Measurements from ENCODE around the gene WWC2. TPM values are rescaled to one million over a fixed set of nuclear protein-coding genes. Genes with fewer than 3 reads are reported as not detected.

The WWC2 gene
- polyA plus RNA-seq, 3 donors = 51.7 to 54.7 (median 53.5) TPM

DNA sequence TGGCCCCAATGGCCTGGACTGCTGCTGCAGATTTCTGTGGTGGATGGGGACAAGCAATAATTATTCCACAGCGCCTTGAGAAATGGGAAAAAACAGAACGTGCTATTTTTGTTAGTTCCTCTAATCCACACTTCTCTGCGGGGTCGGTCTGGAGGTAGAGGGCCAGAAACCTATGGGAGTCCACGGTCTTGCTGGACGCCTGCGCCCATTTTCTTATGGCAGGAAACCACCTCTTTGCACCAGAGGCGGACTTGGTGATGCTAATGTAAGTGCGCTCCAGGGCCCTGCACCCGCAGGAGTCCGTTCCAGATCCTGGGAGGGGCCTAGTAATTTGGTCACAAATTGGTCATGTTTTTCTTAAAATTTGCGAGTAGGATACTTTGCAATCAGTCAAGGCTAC lies 249.1 kb downstream of the WWC2 start:
- DNase-seq (ENCODE audit: low read depth in 3 of 3, low spot score in 2 of 3) = no peak

DNA sequence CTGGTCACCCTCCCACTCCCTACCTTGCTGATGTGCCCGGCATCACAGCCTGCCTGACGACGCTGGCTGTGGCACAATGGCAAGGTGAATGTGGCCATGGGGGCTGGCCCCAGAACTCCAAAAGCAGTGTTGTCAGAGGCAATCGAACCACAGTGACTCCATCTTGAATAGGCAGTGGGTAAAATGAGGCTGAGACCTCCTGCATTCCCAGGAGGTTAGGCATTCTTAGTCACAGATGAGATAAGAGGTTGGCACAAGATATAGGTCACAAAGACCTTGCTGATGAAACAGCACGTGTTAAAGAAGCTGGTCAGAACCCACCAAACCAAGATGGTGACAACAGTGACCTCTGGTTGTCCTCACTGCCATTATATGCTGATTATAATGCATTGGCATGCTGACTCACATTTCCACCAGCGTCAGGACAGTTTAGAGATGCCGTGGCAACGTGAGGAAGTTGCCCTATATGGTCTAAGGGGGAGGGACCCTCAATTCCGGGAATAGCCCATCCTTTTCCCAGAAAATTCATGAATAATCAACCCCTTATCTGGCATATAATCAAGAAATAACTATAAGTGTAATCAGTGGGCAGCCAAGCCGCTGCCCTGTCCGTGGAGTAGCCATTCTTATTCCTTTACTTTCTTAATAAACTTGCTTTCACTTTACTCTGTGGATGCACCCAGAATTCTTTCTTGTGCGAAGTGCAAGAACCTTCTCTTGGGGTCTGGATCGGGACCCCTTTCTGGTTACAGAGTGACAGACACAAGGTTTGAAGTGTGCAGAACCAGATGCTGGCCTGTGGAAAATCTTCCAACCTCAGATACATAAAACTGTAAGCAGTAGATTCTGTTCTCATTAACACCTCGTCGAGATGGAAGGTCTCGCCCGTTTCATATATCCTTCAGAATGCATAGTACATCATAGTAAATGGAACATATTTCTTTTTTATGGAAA lies 249.9 kb downstream of the WWC2 start:
- no peak for DNase-seq (ENCODE audit: low read depth in 3 of 3, low spot score in 2 of 3)

DNA sequence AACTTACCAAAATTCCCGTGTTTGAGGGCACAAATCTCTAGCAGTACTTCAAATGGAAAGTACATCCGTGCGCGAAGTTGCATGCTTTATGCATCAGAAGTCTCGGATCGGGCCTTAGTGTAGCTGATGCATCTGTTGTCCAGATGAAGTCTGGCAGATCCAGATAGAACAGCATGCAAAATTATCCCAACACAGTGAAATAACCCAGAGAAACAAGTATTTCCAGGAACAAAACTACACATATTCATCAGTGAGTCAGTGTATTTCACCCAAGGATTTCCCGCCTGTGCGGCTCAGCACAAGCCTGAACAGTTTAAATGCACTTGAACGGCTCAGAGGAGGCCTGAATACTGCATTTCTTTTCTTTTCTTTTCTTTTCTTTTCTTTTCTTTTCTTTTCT lies 250.6 kb downstream of the WWC2 start:
- DNase-seq (ENCODE audit: low read depth in 3 of 3, low spot score in 2 of 3) = no peak

DNA sequence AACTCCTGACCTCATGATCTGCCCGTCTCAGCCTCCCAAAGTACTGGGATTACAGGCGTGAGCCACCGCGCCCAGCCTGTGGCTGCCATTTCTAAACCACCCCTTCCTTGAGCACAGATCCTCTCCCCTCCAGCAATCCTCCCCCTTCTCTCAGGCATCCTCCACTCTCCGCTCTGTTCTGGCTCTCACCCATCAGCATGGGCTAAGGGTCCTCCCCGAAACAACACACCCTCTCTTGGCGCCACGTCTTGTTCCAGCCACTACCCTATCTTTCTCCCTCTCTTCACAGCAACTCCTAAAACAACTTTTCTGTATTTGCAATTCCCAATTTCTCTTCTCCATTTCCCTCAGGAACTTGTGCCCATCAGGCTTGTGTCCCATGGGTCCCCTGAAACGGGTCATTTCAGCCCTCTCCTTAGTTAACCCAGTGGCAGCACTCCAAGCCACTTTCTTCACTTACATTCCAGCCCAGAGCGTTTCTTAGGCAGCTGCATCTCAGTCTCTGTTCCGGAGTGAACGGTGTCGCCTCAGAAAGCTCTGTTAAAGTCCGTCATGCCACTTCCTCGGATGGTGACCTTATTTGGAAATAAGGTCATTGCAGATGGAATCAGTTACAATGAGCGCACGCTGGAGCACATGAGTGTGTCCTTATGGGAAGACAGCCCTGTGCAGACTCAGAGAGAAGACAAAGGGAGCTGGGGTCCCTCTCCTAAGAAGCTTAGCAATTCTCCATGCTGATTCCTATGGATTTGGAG lies 251.4 kb downstream of the WWC2 start:
- DNase-seq (ENCODE audit: low read depth in 3 of 3, low spot score in 2 of 3) = no peak

DNA sequence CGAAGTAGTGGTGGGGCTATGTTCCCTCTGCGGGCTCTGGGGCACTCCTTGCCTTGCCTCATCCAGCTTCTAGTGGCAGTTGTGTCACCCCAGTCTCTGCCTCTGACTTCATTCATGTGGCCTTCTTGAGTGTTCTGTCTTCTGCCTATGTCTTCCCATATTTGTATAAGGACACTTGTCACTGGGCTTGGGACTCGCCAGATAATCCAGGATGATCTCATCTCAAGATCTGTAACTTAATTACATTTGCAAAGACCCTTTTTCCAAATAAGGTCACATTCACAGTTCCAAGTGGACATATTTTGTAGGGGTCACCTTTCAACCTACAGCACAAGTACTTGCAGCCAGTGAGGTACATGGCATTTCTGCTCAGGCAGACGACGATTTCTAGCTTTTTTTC lies 253.5 kb downstream of the WWC2 start:
- no peak for DNase-seq (ENCODE audit: low read depth in 3 of 3, low spot score in 2 of 3)

DNA sequence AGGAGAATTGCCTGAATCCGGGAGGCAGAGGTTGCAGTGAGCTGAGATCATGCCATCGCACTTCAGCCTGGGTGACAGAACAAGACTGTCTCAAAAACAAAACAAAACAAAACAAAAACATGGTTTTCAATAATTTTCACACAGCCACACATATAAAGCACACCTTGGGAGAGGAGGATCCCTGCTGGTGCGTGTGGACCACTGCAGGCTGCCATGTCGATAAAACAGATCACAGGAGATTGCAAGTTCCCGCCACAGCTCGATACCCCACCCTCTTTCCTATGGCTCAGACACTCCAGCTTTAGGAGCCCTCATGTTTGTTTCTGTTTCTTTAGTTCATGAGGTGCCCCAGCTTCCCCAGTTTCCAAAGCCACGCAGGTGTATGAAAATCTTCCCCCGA lies 254.5 kb downstream of the WWC2 start:
- no peak for DNase-seq (ENCODE audit: low read depth in 3 of 3, low spot score in 2 of 3)

DNA sequence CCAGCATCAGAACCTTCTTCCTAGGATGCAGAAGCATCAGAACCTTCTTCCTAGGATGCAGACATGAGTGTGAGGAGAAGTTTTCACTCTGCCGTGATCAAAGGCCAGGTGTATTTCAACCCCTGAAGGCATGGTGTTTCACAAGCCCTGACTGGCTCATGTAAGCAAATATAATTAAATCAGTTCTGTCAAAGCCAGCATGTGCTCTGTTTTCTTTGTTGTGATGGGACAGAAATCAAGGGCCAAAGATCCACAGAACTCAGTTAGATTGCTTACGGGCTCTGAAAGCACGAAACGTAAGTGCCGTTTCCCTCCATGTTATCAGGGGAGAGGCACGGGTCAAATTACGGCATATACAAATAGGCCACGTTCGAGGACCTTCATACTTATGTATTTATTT lies 255.2 kb downstream of the WWC2 start:
- no peak for DNase-seq (ENCODE audit: low read depth in 3 of 3, low spot score in 2 of 3)

DNA sequence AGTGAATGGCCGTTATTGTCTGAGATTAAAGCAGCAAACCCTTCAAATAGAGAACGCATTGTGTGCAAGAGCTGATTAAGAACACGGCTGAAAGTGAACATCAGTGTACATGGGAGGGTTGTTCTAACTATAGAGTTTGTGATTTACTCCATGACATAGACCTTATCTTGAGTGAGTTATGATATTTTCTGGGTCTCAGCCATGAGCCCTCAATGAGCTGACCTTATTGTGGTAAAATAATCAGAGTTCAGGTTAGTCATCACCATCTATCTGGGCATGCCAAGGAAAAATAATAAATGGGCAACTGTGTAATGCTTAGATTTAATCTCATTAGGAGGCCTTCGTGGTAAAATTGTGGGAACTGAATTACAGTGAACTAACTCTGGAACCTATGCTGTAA lies 256.3 kb downstream of the WWC2 start:
- no peak for DNase-seq (ENCODE audit: low read depth in 3 of 3, low spot score in 2 of 3)

DNA sequence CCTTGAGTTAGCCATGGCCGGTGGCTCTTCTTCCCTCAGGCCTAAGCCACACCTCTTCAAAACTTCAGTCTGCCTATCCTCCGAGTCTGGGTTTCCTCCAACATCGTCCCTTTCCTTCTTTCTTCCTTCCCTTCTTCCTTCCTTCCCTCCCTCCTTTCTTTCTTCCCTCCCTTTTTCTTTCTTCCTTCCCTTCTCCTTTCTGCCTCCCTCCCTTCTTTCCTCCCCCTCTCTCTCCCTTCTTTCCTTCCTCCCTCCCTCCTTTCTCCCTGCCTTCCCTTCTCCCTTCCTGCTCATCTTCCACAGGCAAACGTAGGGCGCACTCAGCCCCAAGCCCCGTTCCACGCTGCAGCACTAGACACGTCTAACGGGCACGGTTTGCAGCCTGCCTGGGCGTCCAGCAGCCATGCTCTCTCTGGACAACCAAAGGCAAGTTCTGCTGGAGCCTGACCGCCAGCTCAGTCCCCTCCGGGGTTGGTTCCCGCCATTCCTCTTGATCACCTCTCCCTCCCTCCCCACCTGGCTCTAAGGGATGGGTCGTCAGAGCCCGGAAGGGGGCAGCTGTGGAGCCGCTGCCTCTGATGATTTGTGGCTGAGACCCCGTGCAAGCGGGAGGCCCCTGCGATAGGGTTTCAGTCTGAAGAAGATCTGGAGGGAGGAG lies 257.2 kb downstream of the WWC2 start:
- DNase-seq (ENCODE audit: low read depth in 3 of 3, low spot score in 2 of 3) = no peak

DNA sequence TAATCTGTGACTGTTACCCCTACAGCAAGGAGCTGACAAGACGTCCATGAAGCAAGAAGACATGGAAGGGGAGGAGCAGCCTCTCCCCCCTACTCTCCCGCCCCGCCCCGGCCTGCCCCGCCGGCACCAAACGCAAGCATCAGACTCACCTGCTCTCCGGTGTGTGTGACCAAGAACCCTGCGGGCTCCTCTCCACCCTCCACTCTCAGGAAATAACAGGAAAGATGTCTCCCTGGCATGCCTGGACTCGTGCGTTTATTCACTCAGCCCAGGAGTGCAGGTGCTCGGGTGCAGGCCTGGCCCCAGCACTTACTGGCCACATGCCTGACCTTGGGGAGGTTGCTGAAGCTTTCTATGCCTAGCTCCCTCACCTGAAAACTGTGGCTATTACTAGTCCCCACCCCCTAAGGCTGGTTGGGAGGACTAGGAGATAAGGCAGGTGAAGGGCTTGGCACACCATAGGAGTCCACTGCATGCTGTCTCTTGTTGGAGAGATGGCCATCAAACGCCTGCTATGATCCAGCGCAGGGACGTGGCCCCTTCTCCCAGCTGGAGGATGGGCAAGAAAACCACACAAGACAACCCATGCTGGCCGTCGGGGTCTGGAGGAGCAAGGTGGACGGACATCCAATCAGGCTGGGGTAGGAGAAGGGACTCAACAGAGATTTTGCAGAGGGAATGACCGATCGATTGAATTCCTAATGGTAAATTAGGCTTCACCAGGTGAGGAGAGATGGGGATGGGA lies 258.0 kb downstream of the WWC2 start:
- no peak for DNase-seq (ENCODE audit: low read depth in 3 of 3, low spot score in 2 of 3)

DNA sequence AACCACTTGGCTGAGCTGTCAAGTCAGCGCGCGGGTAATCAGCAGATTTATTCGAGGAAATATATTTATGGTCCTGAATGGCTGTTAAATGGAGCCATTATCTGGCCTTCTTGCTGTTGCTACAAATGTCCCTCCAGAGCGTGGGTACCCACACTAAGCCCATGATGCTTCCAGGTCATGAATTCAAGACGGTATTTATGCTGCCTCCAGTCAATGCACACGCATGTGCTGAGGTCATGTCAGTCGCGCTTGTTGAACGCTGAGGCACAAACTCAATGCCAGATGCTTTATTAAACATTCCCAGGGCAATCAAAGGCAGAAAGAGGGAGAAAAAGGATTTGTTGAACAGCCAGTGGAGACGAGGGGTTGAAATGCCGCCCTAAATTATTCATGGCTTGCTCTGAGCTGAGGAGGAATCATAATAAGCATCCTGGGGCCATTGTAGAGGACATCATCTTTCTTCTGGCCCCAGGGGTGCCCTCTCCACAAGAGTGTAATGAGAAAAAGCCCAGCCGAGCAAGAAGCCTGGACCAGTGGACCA lies 259.2 kb downstream of the WWC2 start:
- DNase-seq (ENCODE audit: low read depth in 3 of 3, low spot score in 2 of 3) = no peak

DNA sequence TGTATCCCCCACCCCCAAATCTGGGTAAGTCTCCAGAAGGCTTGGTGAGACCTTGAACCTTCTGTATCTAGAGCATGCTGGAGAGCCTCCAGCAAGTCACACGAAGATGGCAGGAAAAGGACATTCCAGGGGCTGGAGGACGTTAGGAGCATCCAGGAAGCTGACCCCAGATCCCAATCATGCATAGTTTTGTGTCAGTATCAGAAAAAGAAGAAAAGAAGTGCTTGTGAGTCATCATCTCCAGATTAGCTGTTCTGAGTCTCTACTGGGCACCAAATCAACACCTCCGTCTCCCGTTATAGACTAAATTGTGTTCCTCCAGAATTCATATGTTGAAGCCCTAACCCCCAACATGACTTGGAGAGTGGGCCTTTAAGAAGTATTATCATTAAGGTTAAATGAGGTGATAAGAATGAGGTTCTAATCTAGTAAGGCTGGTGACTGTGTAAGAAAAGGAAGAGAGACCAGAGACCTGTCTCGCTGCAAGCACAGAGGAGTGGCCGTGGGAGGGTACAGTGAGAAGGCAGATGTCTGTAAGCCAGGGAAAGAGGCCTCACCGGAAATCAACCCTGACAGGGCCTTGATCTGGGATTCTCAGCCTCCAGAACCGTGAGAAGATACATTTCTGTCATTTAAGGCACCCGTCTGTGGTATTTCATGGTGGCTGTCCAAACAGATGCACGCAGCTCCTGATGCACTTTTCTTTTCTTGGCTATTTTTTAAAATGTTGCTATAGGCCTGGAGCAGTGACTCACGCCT lies 261.3 kb downstream of the WWC2 start:
- no peak for DNase-seq (ENCODE audit: low read depth in 3 of 3, low spot score in 2 of 3)

DNA sequence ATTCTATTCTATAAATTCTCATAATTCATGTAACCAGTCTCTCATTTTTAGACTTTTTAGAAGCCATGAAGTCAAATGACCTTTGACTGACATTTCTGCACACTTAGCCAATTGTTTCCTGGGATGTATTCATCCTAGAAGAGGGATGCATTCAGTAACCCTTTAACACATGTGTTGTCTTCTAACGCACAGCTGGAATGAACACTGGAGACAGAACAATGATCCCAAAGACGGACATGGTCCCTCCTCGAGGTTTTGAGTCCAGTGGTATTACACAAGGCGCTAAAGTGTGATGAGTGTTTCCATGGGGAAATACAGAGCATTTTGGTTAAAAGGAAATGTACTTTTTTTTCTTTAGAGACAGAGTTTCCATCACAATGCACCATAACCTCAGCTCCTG lies 263.0 kb downstream of the WWC2 start:
- no peak for DNase-seq (ENCODE audit: low read depth in 3 of 3, low spot score in 2 of 3)

DNA sequence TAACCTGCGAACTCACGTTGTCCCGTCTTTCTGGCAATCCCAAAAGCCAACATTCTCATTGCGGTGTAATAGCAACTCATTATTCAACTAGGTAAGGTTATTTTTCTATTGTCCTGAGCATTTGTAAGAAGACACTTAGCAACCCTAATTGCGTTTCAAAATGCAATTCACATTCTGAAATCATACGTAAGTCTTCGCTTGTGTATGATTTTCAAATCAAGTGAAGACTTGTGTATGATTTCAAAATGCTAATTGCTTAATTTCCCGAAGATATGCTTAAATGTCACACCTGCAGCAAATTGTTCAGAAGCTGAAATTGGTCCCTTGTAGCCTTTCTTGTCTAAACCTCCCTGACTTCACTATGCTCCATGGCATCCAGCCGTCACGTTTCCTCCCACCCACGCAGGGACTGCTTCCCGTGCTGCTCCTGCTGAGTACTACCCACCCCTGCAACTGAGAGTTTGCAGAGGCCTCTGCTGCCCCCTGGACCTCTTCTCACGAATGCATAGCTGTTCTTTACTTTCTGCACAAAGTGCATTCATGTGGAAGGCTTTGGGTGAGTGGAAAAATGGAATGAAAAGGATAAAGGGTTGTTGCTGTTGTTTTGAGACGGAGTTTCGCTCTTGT lies 264.0 kb downstream of the WWC2 start:
- no peak for DNase-seq (ENCODE audit: low read depth in 3 of 3, low spot score in 2 of 3)

DNA sequence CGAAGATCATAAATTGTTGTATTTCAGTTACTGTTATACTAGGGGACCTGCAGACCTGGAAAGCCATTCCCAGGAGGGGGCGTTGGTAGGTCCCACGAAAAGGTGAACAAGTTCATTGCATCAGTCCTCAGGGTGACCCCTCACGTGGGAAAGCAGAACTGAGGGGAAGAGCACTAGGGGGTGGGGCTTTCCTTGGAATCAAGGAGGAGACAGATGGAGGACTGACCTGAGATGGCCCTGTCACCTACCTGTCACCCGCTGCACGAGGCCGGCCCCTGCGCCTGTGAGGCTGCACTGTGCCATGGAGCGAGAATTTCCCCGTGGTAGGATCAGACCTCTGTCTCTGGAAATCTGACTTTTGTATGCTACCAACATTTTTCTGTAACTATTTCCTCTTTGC lies 265.0 kb downstream of the WWC2 start:
- no peak for DNase-seq (ENCODE audit: low read depth in 3 of 3, low spot score in 2 of 3)

DNA sequence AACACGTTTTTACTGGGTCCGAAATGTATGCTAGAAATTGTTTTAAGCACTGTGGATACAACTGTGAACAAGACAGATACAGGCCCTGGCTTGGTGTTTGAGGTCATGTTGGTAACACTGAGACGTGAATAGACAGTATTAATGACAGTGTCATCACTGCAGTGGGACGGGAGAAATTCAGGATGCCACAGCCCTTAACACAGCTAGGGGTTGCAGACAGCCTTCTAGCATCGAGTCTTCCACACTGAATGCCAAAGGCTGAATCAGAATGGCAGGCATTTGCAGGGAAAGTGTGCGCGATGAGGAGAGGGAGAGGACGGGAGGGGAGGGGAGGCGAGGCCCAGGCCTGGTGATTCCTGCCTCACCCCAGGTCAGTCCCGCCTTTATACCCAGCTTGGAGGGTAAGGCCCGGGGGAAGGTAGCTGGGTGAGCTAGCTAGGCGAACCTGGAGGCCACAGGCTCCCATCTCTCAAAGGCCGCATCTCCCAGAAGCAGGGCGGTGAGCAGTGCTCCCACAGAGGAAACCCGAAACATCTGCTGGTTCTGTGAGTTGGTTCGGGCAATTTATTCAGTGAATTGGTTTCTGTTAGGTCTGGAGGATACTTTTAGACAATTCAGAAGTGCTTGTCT lies 267.3 kb downstream of the WWC2 start:
- no peak for DNase-seq (ENCODE audit: low read depth in 3 of 3, low spot score in 2 of 3)

DNA sequence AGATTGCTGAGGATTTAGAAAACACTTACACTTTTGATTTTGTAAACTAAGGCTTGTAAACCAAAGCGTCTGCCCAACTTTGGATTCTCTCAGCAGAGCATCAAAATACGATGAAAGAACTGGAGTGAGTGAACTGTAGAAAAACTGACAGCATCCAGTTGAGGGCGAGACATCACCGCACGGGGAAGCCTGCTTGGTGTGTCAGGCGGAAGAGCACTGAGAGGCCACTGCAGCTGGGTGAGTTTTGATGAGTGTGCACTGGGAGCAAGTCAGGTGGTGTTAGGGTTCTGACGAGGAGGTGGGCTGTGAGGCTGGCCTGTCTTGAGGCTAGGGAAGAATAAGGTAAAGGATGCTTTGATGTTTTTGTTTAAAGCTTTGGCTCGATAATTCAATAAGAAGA lies 270.0 kb downstream of the WWC2 start:
- no peak for DNase-seq (ENCODE audit: low read depth in 3 of 3, low spot score in 2 of 3)

Measured in right renal cortex interstitium (tissue), 3 donors.